ENCODE data around the gene EXT2.

DNA sequence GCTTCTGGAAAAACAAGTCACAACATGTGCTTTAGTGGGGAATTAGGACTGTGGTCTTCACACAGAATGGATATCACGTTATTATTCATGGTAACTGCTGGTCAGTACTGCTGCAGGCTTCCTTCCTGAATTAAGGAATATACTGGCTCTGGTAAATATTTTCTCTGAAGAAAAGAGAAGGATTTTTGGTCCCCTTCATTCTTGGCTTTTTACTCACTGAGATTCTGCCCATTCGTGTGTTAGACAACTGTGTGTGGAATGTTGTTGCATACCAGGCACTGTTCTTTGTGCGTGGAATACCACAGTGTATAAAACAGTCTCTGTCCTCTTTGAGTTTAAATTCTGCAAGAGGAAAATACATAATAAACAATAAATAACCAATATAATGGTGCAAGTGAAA lies 134.1 kb downstream of the EXT2 start:
- TF ChIP-seq, protein P1, sequence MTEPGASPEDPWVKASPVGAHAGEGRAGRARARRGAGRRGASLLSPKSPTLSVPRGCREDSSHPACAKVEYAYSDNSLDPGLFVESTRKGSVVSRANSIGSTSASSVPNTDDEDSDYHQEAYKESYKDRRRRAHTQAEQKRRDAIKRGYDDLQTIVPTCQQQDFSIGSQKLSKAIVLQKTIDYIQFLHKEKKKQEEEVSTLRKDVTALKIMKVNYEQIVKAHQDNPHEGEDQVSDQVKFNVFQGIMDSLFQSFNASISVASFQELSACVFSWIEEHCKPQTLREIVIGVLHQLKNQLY (CRISPR knock-in tag; IDR thresholded peaks at IDR 0.05): no peak
- TF ChIP-seq, protein P2, sequence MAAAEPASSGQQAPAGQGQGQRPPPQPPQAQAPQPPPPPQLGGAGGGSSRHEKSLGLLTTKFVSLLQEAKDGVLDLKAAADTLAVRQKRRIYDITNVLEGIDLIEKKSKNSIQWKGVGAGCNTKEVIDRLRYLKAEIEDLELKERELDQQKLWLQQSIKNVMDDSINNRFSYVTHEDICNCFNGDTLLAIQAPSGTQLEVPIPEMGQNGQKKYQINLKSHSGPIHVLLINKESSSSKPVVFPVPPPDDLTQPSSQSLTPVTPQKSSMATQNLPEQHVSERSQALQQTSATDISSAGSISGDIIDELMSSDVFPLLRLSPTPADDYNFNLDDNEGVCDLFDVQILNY (CRISPR knock-in tag; IDR thresholded peaks at IDR 0.05): no peak
- TF ChIP-seq TEAD4 (CRISPR knock-in tag; IDR thresholded peaks at IDR 0.05) (no peak), CREB1 (CRISPR knock-in tag; IDR thresholded peaks at IDR 0.05) (no peak), RELA (CRISPR knock-in tag; IDR thresholded peaks at IDR 0.05; ENCODE audit: borderline replicate concordance) (no peak), GTF2I (CRISPR knock-in tag; conservative IDR thresholded peaks at IDR 0.05) (no peak)
- TF ChIP-seq, protein P3, sequence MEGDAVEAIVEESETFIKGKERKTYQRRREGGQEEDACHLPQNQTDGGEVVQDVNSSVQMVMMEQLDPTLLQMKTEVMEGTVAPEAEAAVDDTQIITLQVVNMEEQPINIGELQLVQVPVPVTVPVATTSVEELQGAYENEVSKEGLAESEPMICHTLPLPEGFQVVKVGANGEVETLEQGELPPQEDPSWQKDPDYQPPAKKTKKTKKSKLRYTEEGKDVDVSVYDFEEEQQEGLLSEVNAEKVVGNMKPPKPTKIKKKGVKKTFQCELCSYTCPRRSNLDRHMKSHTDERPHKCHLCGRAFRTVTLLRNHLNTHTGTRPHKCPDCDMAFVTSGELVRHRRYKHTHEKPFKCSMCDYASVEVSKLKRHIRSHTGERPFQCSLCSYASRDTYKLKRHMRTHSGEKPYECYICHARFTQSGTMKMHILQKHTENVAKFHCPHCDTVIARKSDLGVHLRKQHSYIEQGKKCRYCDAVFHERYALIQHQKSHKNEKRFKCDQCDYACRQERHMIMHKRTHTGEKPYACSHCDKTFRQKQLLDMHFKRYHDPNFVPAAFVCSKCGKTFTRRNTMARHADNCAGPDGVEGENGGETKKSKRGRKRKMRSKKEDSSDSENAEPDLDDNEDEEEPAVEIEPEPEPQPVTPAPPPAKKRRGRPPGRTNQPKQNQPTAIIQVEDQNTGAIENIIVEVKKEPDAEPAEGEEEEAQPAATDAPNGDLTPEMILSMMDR (IDR thresholded peaks at IDR 0.05): no peak
- TF ChIP-seq, protein P4, sequence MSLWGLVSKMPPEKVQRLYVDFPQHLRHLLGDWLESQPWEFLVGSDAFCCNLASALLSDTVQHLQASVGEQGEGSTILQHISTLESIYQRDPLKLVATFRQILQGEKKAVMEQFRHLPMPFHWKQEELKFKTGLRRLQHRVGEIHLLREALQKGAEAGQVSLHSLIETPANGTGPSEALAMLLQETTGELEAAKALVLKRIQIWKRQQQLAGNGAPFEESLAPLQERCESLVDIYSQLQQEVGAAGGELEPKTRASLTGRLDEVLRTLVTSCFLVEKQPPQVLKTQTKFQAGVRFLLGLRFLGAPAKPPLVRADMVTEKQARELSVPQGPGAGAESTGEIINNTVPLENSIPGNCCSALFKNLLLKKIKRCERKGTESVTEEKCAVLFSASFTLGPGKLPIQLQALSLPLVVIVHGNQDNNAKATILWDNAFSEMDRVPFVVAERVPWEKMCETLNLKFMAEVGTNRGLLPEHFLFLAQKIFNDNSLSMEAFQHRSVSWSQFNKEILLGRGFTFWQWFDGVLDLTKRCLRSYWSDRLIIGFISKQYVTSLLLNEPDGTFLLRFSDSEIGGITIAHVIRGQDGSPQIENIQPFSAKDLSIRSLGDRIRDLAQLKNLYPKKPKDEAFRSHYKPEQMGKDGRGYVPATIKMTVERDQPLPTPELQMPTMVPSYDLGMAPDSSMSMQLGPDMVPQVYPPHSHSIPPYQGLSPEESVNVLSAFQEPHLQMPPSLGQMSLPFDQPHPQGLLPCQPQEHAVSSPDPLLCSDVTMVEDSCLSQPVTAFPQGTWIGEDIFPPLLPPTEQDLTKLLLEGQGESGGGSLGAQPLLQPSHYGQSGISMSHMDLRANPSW (CRISPR knock-in tag; conservative IDR thresholded peaks at IDR 0.05; ENCODE audit: low read depth): no peak

Measured in WTC11 (cell line).